OCI-LY3 (cell line): ENCODE results near the gene IGFL1.

Source experiments
- H2AFZ ChIP-seq: fragments of 200-600, 300-600 bp; shearing (Covaris generic); 2 replicates; pipeline ENCODE4 v1.6.0; 2014; ENCODE audit warnings: antibody characterized with exemption, low read depth, low read length
- H3K27ac ChIP-seq: fragments of 200-600, 300-600 bp; sonication (generic); 2 replicates; pipeline ENCODE4 v1.5.1; 2014; ENCODE audit warnings: mild to moderate bottlenecking, low read length, moderate library complexity, mixed read lengths
- H3K27me3 ChIP-seq: fragments of 200-600, 300-600 bp; sonication (generic); 2 replicates; pipeline ENCODE4 v1.6.1; 2014; ENCODE audit warnings: low read depth, low read length, mixed read lengths
- H3K36me3 ChIP-seq: fragments of 200-600, 300-600 bp; sonication (generic); replicated peaks from 2 replicates; pipeline ENCODE3; 2014; ENCODE audit warnings: low read depth, low read length, mixed read lengths
- H3K4me1 ChIP-seq: fragments of 300-600, 200-600 bp; sonication (generic); 2 replicates; pipeline ENCODE4 v1.6.1; 2014; ENCODE audit warnings: low read length, mixed read lengths
- H3K4me2 ChIP-seq: fragments of 200-600, 300-600 bp; sonication (generic); 2 replicates; pipeline ENCODE4 v1.6.1; 2014; ENCODE audit warnings: low read length, mixed read lengths
- H3K4me3 ChIP-seq: fragments of 300-600, 200-600 bp; sonication (generic); 2 replicates; pipeline ENCODE4 v1.5.1; 2014; ENCODE audit warnings: antibody characterized with exemption, mild to moderate bottlenecking, low read length, moderate library complexity
- H3K79me2 ChIP-seq: fragments of 300-600, 200-600 bp; shearing (Covaris generic); 2 replicates; pipeline ENCODE4 v1.6.1; 2014; ENCODE audit warnings: mild to moderate bottlenecking, low read length, mixed read lengths
- H3K9ac ChIP-seq: fragments of 300-600, 200-600 bp; shearing (Covaris generic); 2 replicates; pipeline ENCODE4 v1.6.0; 2014; ENCODE audit warnings: mild to moderate bottlenecking, low read length, moderate library complexity
- H3K9me3 ChIP-seq: fragments of 200-600, 300-600 bp; shearing (Covaris generic); 2 replicates; pipeline ENCODE4 v1.6.1; 2014; ENCODE audit warnings: low read length, mixed read lengths; ENCODE audit not compliant: insufficient read depth
- H4K20me1 ChIP-seq: fragments of 200-600, 300-600 bp; sonication (generic); 2 replicates; pipeline ENCODE4 v1.6.1; 2016; ENCODE audit warnings: low read length, mixed read lengths; ENCODE audit not compliant: insufficient read depth
- EZH2phosphoT487 ChIP-seq: fragments of 200-600 bp; shearing (Covaris generic); IDR thresholded peaks from 2 replicates; pipeline ENCODE4 v1.6.1; 2018; ENCODE audit warnings: antibody characterized with exemption, mixed run types, low read depth
- TF ChIP-seq, protein P1 (sequence below): fragments of 200-600, 300-600 bp; sonication (generic); IDR thresholded peaks from 2 replicates; pipeline ENCODE4 v1.5.1; 2014; ENCODE audit warnings: antibody characterized with exemption, low read length, low read depth

IGFL1 gene

DNA sequence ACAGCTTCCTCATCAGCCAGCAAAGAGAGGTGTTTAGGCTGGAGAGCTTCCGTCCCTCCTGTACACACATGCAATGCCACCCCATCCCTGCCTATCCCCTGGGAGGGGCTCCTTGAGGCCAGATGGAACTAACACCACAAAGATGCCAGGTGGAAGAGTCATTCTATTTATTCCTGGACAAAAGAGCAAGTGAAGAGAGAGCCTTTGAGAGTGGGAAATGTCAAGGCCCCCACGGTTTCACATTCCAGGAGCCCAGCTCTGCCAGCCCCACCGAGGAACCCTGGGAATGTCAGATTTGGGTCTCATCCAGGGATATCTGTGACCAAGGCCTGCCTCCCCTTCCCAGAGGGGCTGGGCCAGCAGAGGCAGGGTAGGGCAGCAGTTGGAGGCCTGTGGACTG lies 30.8 kb upstream of the IGFL1 start:
- TF ChIP-seq, protein P1, sequence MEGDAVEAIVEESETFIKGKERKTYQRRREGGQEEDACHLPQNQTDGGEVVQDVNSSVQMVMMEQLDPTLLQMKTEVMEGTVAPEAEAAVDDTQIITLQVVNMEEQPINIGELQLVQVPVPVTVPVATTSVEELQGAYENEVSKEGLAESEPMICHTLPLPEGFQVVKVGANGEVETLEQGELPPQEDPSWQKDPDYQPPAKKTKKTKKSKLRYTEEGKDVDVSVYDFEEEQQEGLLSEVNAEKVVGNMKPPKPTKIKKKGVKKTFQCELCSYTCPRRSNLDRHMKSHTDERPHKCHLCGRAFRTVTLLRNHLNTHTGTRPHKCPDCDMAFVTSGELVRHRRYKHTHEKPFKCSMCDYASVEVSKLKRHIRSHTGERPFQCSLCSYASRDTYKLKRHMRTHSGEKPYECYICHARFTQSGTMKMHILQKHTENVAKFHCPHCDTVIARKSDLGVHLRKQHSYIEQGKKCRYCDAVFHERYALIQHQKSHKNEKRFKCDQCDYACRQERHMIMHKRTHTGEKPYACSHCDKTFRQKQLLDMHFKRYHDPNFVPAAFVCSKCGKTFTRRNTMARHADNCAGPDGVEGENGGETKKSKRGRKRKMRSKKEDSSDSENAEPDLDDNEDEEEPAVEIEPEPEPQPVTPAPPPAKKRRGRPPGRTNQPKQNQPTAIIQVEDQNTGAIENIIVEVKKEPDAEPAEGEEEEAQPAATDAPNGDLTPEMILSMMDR, result no peak
- TF ChIP-seq EZH2phosphoT487, result no peak
- no peak overlapping the region for H3K4me2 ChIP-seq

DNA sequence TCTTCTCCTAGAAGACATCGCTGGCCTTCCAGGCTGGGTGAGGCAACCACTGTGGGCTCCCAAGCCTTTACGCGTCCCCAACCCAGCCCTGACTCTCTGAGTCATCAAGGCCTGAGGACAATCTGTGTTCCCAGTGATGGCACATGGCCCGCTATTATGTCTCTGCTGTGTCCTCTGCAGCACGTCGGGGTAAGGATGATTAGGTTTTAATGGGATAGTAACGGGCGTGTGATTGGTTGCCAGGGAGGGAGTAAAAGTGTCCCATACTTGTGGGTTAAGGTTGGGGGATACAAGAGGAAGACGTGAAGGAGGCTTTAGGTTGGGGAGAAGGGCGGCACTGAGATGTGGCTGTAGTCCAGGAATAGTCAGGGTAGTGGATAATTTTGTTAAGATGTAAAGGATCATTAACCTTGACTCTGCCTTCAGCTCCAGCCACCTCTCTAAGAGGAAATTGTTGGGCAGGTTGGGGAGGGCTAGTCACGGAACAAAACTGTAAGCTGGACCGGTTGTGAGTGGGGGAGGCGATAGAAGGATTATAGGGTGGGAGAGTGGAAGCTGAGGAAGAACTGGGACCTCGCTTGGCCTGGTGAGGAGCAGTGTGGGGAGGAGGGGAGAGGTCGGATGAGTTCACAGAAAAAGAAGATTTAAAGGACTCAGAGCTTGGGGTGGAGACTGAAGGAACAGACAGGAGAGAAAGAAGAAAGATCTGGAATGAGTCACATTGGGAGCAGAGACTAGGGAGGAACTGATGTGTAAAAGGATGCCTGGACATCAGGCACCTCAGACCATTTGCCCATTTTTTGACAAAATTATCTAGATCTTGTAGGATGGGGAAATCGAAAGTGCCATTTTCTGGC lies 27.9 kb upstream of the IGFL1 start:
- no peak overlapping the region for H3K9ac ChIP-seq
- no peak overlapping the region for H2AFZ ChIP-seq
- no peaks in the 10 kb centered on the region for H3K9me3 ChIP-seq
- peaks cover 49% of the 10 kb centered on the region for H3K27me3 ChIP-seq
- no peak for TF ChIP-seq EZH2phosphoT487
- TF ChIP-seq, protein P1, result no peak
- no peaks in the 10 kb centered on the region for H4K20me1 ChIP-seq
- H3K4me1 ChIP-seq, result peaks cover 7% of the 10 kb centered on the region; the same call in 1 of the 2 replicates
- no peak overlapping the region for H3K27ac ChIP-seq
- no peaks in the 10 kb centered on the region for H3K79me2 ChIP-seq
- no peak overlapping the region for H3K4me2 ChIP-seq
- H3K4me3 ChIP-seq, result no peak overlapping the region
- H3K36me3 ChIP-seq, result no peaks in the 10 kb centered on the region

More for the DNA sequence above, 30.8 kb upstream of the IGFL1 start:
- Histone ChIP-seq H3K9me3 (no peaks in the 10 kb centered on the region), H4K20me1 (no peaks in the 10 kb centered on the region), H3K36me3 (no peaks in the 10 kb centered on the region), H3K27me3 (peaks cover 54% of the 10 kb centered on the region), H3K4me3 (no peak overlapping the region), H3K27ac (no peak overlapping the region), H3K4me1 (peaks cover 7% of the 10 kb centered on the region; the same call in 1 of the 2 replicates), H3K79me2 (no peaks in the 10 kb centered on the region), H2AFZ (no peak overlapping the region), H3K9ac (no peak overlapping the region)

DNA sequence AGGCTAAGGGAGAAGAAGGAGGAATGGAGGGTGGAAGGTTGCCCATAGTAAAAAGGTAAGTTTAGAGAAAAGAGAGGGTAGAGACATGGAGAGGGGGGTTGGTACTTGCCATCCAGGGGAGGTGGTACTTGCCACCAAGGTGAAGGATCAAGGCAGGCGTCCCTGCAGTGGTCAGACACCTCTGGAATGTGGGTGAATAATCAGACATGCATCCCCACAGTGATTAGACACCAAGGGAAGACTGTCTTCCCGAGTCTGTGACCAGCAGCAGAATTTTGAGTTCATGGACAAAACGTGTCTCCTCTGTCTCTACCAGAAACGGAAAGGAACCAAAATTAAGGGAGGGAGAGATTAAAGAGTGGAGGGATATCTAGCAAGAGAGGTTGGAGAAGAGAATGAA lies 27.1 kb upstream of the IGFL1 start:
- no peaks in the 10 kb centered on the region for H3K9me3 ChIP-seq
- peaks cover 46% of the 10 kb centered on the region for H3K27me3 ChIP-seq
- H4K20me1 ChIP-seq, result no peaks in the 10 kb centered on the region
- H3K27ac ChIP-seq, result no peak overlapping the region
- no peak overlapping the region for H2AFZ ChIP-seq
- H3K79me2 ChIP-seq, result no peaks in the 10 kb centered on the region
- H3K4me3 ChIP-seq, result no peak overlapping the region
- no peak overlapping the region for H3K9ac ChIP-seq
- no peak overlapping the region for H3K4me2 ChIP-seq
- peaks cover 7% of the 10 kb centered on the region; the same call in 1 of the 2 replicates for H3K4me1 ChIP-seq
- TF ChIP-seq, protein P1, result no peak
- no peak for TF ChIP-seq EZH2phosphoT487
- no peaks in the 10 kb centered on the region for H3K36me3 ChIP-seq
